ENCODE data around the gene PSMA7. TPM values are rescaled to one million over a fixed set of nuclear protein-coding genes. Genes with fewer than 3 reads are reported as not detected.
"Not testable (repeated sequence)": the region's sequence is repeated elsewhere in the genome, so short reads cannot be mapped to it uniquely, and the experiment has no call there.

PSMA7 gene
- polyA plus RNA-seq, 1 donor, result 188 TPM

DNA sequence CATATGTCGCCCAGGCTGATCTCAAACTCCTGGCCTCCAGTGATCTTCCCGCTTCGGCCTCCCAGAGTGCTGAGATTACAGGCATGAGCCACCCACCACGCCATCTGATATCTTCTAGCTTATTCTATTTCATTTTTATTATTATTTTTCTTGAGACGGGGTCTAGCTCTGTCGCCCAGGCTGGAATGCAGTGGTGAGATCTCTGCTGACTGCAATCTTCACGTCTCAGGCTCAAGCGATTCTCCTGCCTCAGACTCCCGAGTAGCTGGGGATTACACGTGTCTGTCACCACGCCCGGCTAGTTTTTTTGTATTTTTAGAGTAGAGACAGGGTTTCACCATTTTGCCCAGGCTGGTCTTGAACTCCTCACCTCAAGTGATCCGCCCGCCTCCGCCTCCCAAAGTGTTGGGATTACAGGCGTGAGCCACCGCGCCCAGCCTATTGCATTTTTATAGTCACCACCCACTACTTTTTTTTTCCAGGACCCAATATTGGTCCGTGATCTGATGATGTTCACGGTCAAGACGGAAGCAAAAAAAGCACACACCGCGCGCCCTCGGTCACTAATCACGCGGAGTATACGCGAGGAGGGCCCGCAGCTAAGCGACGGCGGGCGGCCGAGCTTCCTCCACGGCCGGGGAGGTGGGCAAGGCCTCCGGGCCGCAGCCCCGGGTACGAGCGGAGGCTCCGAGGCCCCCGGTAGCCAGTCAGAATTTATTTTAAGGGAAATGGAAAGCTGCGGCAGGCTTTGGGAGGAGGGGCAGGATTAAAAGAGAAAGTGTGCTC lies 22.0 kb downstream of the PSMA7 start:
- DNase-seq, result no peak

DNA sequence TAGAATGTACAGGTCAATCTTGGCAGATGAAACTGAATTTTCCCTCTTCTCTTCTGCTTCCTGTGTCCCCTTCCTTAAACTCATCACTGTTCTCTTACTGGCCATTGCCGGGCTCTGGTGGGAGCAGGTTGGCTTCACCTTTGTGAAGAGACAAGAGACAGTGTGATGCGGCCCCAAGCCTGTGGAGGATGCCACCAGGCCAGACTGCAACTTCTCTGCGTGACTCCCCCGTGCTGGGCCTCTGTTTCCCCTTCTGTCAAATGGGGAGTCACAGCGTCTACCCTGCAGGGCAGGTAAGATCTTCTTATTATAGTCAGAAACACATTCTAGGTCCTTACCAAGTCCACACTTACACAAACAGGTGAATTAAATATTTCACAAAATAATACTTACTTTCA lies 22.8 kb downstream of the PSMA7 start:
- no peak for DNase-seq

DNA sequence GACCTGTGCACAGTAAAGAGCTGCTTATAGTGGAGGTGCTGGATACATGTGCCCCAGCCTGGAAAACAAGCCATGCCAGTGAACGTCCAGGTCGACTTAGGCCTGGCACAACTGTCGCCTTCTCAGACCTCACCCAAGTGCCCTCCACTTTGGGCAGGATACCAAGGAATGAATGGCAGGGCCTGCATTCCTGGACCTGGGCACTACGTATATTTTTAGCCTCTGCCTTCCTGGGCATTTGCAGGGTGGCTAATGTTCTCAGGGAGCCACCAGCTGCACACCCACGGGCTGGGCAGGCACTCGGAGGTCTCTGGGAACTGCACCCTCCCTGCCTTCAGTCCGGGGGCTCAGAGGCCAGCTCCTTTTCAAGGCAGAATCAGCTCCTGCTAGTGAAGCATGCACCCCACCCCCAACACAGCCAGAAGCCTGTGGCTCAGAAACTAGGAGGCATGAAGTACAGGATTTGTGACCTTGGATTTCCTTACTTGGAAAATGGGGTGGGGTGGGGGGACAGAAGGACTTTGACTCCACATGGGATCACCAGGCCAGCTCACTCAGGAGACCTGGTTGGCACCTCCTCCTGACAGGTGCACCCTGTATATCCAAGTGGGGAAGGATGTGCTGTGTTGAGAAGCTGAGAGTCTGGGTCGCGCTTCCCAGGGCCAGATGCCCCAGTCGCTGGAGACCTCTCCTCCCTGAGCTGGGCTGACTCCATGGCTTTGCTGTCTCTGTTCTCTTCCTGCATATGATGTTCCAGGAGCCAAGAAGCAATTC lies 23.4 kb downstream of the PSMA7 start:
- no peak for DNase-seq

DNA sequence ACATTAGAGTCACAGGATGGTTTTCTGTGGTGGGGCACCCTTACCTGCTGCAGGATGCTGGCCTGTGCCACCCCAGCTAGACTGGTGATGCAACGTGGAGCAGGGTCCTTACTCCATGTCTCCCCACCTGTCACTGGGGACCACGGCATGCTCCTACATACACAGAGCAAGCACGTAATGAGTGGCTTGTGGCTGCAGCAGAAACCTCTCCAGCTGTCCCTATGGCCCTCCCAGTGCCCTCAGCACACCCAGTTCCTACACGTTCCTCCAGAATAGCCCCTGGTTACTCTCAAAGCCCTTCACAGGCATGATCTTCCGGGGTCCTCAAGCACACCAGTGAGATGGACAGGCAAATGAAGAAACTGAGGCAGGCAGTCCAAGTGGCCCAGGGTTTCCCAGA lies 24.1 kb downstream of the PSMA7 start:
- no peak for DNase-seq

DNA sequence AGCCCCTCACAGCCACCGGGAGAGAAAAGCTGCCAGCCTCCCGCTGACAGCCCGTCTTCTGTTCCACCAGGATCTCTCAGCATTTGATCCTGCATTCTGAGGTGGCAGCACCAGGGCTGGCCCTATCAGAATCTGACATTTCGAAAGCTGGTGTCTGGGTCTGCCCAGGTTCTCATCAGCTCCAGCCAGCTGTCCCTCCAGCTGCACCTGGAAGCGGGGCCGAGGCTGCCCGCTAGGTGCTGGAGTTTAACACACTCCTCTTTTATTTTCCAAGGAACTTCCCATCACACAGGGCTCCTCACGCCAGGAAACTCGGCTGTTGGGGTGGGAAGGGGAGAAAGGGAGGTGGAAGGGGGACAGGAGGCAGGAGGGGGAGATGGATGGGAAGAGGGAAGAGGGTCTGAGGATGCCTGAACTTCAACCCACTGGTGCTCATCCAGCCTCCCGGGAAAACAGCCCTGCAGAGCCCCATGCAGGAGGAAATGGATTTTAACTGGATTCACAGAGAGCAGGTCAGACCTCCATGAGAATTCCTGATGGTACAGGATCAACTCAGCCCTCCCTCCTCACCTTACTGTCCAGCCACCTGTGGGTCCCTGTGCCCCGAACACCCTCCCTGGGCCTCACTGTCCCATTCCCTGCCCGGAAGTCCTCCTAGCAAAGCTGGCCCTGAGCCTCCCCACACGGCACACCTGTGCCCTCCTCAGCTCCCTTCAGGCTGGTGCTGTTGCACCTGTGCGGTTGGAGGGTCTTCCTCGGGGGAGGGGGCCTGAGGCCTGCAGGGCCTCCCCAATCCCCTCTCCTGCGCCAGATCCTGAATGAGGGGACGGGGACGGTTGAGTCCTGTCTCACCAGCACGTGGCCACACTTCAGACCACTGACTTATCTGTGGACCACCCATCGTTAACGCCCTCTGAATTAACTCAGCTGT lies 24.8 kb downstream of the PSMA7 start:
- DNase-seq, result no peak

DNA sequence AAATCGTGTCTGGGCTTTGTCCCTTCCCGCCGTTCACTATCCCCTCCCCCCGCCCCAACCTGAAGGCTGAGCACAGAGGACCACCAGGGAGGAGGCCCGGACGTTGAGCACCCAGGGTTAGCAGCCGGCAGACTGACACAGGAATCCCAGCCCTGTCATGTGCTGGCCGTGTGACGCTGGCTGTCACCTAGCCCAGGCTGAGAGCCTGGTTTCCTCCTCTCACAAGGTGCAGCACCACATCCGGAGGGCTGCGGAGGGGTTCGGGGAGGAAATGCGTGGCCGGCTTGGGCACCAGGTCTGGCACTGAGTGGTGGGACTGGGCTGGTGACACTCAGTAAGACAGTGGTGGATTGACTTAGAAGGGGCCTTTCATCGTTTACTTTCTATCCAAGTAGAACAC lies 25.5 kb downstream of the PSMA7 start:
- no peak for DNase-seq

DNA sequence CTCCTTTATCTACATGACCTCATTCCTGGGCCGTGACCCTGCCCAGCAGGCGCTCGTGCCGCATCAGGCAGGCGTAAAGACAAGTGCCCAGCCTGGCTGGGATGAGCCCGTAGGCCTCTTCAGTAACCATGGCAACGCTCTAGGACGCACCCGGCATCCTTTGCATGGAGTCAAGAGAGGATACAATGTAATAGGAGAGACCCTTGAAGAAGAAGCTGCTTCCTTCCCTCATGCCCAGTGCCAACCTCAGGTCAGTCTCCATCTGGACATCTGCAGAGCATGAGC lies 25.9 kb downstream of the PSMA7 start:
- no peak for DNase-seq

DNA sequence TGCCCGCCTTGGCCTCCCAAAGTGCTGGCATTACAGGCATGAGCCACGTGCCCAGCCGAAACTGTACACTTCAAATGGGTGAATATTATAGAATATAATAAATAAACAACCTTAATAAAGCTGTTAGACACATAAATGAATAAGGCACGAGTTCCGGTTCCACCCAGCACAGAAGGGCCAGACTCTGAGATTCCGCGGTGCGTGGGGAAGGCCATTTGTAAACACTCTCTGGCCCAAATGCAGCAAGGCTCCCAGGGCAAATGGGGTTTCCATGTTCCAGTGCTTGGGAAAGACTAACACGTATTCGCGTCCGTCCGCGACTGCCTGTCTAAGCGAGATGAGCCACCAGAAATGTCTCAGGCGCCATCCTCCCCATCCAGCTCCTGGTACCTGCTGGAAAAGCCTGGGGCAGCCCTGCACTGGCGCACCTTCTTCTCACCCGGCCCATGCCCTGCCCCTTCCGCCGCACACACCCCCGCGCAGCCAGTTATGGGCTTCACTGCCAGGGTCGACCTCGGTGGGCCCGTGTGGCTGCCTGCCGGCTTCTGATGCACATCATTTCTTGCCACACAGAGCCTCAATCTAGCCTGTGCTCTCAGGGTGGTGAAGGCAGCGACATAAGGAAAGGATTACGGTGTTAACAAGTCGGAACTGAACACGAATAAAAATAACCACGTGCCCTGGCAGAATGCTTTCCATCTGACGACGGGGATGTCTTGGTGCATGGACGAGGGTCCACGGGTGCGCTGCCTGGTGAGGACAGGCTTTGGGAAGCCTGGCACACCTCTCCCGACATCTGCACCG lies 26.4 kb downstream of the PSMA7 start:
- DNase-seq, result no peak

DNA sequence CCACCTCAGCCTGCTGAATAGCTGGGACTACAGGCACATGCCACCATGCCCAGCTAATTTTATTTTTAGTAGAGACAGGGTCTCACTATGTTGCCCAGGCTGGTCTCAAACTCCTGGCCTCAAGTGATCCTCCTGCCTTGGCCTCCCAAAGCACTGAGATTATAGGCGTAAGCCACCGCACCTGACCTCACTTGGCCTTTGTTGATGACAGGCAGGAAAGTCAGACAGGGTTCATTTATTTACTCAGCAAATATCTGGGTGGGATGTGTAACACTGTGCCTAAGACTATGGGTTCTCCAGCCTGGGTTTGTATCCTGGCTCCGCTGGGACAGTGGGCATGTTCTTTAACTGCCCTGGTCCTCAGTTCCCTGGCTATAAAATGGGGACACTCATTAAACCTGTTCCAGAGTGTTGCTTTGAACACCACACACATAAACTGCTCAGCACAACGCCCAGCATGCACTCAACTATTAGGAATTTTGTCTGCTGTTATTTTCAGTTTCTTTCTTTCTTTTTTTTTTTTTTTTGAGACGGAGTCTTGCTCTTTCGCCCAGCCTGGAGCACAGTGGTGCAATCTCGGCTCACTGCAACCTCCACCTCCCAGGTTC lies 27.3 kb downstream of the PSMA7 start:
- not testable (repeated sequence) for DNase-seq

DNA sequence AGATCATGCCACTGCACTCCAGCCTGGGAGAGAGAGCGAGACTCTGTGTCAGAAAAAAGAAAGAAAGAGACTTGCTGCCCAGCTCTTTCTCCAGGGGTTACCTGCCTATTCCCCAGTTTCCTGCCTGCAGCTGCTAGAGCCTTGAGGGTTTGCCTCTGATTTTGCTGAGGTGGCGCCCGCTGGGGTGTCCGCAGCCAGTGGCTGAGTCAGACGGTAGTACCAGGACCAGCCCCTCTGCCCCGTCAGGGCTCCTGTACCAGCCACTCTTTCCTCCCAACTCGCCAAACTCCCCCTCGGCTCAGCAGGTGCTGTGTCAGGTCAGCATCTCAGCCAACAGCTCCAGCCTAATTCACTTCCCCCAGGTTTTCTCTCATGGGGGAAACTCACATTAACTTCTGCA lies 28.3 kb downstream of the PSMA7 start:
- DNase-seq, result no peak

DNA sequence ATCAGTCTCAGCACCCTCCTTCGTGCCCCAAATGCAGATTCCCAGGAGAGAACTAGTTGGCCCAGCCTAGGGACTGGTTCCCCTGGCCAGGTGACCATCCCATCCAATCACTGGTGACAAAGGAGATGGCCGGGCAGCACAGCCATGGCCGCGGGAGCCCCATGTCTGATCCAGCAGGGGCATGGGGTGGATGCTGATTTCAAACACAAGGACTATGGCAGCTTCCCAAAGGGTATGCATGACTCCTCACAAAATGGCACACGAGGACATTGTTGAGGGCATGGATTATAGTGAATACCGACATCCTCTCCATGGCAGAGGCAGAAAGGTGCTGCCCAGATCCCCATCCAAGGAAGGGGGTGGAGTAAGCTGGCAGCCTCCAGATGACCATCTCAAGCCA lies 30.8 kb downstream of the PSMA7 start:
- DNase-seq, result no peak

DNA sequence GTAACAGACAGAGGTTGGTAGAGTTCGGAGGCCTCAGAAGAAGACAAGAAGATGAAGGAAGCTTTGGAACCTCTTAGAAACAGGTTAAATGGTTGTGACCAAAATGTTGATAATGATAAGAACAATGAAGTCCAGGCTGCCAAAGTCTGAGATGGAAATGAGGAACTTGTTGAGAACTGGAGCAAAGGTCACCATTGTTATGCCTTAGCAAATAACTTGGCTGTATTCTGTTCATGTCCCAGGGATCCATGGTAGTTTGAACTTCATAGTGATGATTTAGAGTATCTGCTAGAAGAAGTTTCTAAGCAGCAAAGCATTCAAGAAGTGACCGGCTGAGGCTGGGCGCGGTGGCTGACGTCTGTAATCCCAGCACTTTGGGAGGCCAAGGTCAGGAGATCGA lies 32.0 kb downstream of the PSMA7 start:
- no peak for DNase-seq

DNA sequence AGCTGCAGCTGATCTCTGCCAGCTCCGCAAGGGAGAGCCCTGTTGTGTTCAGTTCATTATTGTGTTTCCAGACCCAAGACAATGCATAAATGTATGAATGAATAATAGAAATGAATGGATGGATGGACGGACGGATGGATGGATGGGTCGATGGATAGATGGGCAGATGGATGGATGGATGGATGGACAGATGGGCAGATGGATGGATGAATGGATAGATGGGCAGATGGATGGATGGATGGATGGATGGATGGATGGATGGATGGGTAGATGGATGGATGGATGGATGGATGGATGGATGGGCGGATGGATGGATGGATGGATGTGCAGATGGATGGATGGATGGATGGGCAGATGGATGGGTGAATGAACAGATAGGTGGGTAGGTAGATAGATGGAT lies 37.6 kb downstream of the PSMA7 start:
- no peak for DNase-seq

DNA sequence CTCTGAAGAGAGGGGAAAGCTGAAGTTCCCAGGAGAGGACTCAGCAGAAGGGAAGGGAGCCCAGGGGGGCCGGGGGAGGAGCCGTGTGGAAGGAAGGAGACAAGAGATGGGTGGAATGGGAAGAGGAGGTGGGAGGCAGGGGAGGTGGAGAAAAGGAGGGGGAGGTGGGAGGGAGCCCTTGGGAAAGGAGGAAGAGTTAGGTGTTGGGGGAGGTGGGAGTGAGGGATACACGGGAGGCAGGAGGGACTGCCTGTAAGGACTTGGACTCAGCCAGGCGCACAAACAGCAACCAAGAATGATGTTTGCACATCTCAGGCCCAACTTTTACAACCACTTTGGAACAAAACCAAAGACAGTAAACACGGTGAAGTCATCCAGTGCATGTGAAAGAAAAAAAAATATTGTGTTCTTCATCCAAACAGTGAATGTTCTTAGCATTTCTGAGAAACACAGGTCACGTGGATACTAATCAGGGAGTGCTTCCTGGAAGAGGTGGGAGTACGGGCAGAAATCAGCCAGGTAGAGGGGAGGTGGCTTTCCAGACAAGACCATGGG lies 38.3 kb downstream of the PSMA7 start:
- no peak for DNase-seq

DNA sequence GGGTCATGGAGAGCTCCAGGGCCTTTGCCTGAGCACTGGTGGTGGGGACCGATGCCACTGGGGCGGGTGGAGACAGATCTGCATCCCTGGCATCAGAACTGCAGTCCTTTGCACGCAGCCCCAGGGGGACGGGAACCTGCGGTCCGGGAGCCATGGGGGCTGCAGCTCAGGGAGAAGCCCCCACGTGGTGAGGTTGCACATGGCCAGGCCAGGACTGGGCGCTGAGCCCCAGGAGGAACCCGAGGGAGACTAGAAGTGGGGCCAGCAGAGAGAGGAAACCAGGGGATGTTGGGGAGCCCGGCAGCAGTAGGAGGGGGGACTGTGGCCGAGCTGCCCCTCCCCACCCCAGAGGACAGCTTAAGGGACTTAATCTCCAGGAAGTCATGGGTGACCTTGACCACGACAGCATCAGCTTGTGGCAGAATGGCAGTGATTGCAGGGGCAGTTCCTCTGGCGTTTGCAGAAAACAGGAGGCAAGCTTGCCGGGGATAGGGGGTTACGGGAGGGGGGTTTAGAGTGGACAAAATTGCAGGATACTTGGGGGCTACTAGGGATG lies 38.9 kb downstream of the PSMA7 start:
- DNase-seq, result no peak

DNA sequence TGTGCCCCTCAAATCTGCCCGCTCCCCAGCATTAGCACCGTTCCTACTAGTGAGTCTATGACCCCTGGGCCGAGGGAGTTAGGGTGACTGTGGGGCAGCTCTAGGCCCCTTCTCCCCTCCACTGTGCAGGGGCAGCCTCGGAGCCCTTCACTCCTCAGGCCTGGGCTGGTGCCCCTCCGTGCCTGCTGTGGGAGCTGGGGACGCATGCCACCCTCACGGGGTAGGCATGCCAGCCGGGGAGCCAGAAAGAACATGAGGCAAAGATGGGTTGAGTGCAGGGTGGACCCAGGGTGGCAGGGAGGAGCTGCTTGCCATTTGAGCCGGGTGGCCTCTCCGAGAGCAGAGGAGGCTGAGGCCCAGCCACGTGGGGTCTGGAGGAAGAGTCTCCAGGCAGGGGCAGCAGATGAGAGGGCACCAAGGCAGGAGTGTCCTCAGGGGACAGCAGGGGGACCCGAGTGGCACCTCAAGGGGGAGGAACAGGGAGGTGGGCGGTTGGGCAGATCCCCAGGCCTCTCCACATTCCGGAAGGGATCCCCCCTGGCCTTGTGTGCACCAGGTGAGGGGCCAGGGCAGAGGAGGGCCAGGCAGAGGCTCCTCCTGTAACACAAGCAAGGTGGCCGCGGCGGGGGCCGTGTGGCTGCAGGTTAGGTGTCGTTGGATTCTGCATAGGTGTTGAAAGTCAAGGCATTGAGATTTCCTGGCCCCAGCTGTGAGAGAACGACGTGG lies 39.5 kb downstream of the PSMA7 start:
- DNase-seq, result no peak

DNA sequence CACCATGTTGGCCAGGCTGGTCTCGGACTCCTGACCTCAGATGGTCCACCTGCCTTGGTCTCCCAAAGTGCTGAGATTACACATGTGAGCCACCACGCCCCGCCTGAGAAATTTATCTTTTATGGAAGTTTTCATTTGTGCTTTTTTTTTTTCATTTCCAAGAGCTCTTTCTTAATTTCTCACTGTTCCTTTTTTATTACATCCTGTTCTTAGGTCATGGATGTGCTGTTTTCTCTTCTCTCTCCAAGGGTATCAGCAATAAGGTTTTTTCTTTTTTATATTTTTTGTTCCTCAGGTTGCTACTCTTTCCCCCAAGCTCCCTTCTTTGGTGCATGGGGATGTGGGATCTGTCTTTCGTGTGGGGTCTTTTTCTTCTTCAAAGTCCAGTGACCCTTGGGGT lies 42.1 kb downstream of the PSMA7 start:
- no peak for DNase-seq

DNA sequence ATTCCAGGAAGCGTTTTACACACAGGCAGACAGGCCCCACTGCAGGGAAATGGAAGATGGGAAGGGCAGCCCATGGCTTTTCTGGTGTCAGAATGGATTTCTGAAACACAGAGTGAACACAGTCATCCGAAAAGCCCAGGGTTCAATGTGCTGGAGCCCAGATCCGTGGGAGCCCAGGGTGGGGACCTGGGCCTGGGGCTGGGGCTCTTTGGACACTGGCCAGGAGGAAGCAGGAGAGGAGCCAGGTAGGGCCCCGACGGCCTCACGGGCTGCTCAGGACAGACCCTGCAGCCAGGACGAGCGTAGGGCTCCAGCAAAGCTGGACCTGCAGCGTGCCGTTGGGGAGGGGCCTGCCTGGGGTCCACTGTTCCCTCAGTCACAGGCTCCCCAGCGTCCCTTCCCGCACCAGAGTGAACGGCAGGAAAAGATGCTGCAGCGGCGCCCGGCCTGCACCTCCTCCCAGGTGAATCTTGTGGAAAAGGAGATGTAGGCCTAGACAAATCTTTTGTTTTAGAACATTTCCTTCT lies 45.2 kb downstream of the PSMA7 start:
- no peak for DNase-seq

DNA sequence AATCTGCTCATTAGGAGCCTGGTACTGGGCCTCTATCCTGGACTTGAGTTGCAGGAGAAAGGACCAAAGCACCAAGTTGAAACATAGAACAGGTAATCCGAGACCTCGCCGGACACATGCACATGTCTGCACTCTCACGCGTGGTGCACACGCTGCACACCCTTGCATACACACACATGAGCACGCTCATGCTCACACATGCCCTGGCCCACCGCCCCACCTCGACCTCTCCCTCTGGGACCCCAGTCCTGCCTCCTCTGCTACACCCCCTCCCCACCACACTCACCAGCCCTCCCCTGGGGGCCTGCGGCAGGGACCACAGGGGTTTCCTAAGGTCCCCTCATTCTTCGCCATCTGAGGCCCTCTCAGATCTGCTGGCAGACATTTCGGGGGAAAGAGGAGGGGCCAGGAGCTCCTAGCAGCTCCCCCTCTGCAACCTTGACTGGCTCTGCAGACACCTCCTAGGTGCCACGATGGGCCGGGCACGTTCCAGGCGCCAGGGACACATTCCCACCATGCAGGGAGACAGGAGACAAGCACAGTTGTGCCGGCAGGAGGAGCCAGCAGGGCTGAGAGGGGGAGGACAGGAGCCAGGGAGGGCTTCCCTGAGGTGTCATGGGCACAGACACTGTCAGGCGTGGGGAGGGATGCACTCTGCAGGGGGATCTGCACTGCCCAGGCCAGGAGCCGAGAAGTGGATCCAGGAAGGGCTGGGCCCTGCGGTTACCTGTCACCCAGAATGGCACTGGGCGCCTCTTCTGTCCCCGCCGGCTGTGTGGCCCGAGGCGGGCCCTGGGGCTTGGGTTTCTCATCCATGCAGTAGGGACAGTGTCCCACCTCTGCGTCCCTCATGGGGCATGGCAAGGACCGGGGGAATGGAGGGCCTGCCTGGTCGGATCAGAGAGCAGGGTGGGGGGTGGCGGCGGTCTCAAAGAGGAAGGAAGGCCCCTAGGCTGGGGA lies 46.5 kb downstream of the PSMA7 start:
- DNase-seq, result no peak
